DND-41 (cell line): ENCODE measurements around the gene NGB.

Source experiments
- EZH2 ChIP-seq: IDR thresholded peaks from 3 replicates; pipeline ENCODE4 v1.6.1; 2012; ENCODE audit warnings: borderline replicate concordance, low read depth, mild to moderate bottlenecking, moderate library complexity, low read length, inconsistent platforms; ENCODE audit not compliant: severe bottlenecking
- TF ChIP-seq, protein P1 (sequence below): IDR thresholded peaks from 2 replicates; pipeline ENCODE4 v1.5.1; 2012; ENCODE audit warnings: borderline replicate concordance, low read length, moderate library complexity, mild to moderate bottlenecking; ENCODE audit not compliant: poor library complexity, severe bottlenecking; ENCODE audit errors: extremely low read depth

- TF ChIP-seq EZH2 = no peak
- TF ChIP-seq, protein P1, sequence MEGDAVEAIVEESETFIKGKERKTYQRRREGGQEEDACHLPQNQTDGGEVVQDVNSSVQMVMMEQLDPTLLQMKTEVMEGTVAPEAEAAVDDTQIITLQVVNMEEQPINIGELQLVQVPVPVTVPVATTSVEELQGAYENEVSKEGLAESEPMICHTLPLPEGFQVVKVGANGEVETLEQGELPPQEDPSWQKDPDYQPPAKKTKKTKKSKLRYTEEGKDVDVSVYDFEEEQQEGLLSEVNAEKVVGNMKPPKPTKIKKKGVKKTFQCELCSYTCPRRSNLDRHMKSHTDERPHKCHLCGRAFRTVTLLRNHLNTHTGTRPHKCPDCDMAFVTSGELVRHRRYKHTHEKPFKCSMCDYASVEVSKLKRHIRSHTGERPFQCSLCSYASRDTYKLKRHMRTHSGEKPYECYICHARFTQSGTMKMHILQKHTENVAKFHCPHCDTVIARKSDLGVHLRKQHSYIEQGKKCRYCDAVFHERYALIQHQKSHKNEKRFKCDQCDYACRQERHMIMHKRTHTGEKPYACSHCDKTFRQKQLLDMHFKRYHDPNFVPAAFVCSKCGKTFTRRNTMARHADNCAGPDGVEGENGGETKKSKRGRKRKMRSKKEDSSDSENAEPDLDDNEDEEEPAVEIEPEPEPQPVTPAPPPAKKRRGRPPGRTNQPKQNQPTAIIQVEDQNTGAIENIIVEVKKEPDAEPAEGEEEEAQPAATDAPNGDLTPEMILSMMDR = no peak
These were observed 2.9 kb downstream of the NGB start for GRCh38 chr14:77267937-77268699.
